Peyer's patch (tissue), 4 donors: ENCODE data around the gene LOC101059915.
"Not testable (repeated sequence)": the region's sequence is repeated elsewhere in the genome, so short reads cannot be mapped to it uniquely, and the experiment has no call there.

Source experiments
- POLR2A ChIP-seq, 2 donors: fragments of 450-650 bp; IDR thresholded peaks; one replicate each; pipeline ENCODE4 v1.5.1; 2017; ENCODE audit warnings: antibody characterized with exemption in 2 of 2, mild to moderate bottlenecking in 2 of 2, moderate library complexity in 2 of 2
- TF ChIP-seq, protein P1 (sequence below), 6 experiments: fragments of 450-650 bp in 4 of 6; fragments of 200-600 bp in 2 of 6; sonication (generic) in 1 of 6; IDR thresholded peaks; one replicate each; pipeline ENCODE4 v1.5.1; 2017 to 2019; ENCODE audit warnings: antibody characterized with exemption in 6 of 6, mild to moderate bottlenecking in 3 of 6, moderate library complexity in 1 of 6

GRCh38 chrX:71719195-71719594, 51.8 kb downstream of the LOC101059915 start:
- not testable (repeated sequence) for TF ChIP-seq POLR2A (IDR thresholded peaks at IDR 0.05)
- TF ChIP-seq, protein P1, sequence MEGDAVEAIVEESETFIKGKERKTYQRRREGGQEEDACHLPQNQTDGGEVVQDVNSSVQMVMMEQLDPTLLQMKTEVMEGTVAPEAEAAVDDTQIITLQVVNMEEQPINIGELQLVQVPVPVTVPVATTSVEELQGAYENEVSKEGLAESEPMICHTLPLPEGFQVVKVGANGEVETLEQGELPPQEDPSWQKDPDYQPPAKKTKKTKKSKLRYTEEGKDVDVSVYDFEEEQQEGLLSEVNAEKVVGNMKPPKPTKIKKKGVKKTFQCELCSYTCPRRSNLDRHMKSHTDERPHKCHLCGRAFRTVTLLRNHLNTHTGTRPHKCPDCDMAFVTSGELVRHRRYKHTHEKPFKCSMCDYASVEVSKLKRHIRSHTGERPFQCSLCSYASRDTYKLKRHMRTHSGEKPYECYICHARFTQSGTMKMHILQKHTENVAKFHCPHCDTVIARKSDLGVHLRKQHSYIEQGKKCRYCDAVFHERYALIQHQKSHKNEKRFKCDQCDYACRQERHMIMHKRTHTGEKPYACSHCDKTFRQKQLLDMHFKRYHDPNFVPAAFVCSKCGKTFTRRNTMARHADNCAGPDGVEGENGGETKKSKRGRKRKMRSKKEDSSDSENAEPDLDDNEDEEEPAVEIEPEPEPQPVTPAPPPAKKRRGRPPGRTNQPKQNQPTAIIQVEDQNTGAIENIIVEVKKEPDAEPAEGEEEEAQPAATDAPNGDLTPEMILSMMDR (IDR thresholded peaks at IDR 0.05), result not testable (repeated sequence)
